GM18520 (cell line): ENCODE results near the gene ZC3H12D.

ENCODE experiments used
- ATAC-seq: cut with Tn5 transposase; IDR thresholded peaks from one replicate; pipeline ENCODE4 v1.9.1; 2021; ENCODE audit not compliant: unreplicated experiment

The ZC3H12D gene

DNA sequence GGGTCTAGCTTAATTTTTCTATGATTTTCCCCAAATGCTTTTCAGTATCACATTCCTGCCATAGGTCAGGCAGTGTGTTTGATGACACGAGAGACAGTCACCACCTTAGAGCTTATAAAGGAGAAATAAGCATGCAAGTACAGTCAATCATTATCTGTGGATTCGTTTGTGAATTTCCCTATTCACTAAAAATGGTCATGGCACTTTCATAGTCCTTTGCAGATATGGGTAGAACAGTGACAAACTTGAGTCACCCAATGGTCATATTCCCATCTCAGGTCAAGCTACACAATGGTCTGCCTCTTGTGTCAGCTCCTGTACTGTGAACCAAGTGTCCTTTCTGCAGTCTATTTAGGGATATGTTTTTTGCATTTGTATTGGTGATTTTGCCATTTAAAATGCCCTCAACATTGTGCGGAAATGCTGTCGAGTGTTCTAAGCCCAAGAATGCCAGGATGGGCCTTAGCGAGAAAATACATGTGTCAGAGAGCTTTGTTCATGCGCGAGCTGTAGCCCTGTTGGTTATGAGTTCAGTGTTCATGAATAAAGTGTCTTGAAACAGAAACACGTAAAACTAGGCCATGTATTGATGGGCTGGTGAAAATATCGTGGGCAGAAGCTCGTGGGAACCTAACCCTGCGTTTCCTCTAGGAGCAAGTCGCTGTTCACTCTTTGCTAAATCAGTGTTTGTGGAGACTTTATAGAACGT, 65.0 kb downstream of the ZC3H12D start:
- no peak for ATAC-seq

DNA sequence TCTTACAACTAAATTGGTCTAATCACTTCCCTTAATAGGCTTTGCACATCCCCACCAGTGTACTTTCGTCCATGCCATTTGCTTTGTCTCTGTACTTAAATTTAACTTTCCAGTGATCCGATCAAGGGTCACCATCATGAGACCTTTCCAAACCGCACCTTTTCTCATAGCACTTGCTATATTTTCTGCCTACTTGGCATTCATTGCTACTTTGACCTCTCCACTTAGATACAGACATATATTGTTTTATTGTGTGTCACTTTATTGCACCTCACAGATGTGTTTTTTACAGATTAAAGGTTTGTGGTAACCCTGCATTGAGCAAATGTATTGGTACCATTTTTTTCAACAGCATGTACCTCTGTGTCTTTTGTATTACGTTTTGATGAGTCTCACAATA, 70.0 kb downstream of the ZC3H12D start:
- ATAC-seq = no peak

DNA sequence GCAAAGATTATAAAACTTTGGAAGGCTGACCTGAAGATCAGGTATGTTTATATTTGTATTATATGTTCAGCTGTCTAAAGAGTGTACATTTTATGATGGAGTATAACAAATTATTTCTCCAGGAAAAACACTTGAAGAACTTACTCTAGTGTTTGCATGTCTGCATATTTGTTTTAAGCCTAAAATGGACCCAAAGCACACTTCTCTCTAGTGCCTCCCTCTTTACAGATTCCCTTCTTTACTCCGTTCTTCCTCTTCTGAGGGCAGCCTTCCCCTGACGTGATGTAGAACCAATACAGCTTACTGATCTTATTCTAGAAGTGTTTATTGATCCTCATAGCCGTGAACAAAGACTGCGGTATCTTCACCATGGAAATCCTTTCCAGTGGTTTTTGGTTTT, 70.8 kb downstream of the ZC3H12D start:
- ATAC-seq = no peak

DNA sequence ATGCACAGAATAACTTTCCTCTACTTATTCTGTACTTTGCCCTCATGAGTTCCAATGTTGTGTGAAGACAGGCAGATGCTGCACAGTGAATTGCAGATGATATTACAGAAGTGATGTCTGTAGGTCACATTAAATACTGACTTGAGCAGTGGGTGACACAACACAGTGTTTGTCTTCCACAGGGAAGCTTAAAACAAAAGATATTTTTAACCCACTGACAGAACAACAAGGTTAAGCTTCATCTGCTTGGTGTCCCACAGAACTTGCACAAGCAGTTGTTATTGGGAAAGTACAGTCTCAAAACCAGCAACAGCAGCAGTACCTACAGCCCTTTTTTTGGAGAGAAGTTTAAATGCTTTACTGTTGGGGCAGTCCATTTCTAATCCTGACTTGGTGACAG, 74.3 kb downstream of the ZC3H12D start:
- ATAC-seq = no peak

GRCh38 chr6:149409617-149410016, 75.2 kb downstream of the ZC3H12D start:
- ATAC-seq = no peak

GRCh38 chr6:149405823-149406765, 78.7 kb downstream of the ZC3H12D start:
- ATAC-seq = no peak

- no peak for ATAC-seq
Observed at GRCh38 chr6:149403534-149403933, 81.3 kb downstream of the ZC3H12D start.

DNA sequence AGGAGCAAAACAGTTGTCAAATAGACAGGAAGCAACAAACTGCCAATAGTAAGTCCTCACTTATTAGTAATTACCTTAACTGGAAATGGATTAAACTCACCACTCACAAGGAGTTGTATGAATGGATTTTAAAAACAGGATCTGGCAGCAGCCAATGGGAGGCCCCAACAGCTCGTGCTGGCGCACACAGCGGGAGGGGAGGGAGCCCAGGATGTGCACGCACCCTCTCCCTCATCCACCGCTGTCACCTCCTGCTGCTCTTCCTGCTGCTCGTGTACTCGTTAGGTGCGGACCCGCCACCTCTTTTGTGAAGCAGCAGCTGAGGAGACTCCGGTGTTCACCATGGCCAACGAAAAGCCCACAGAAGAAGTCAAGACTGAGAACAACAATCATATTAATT, 84.8 kb downstream of the ZC3H12D start, which contains the start of gene SUMO4:
Gene SUMO4 (plus strand): TSS at position 213 of the 400 bp plus-strand sequence. CDS start 130 bp downstream, at position 343.
- ATAC-seq = no peak

GRCh38 chr6:149397384-149397783, 87.4 kb downstream of the ZC3H12D start:
- no peak for ATAC-seq
